Left cardiac atrium (tissue), 2 donors: ENCODE results near the gene DGKE. TPM values are rescaled to one million over a fixed set of nuclear protein-coding genes. Genes with fewer than 3 reads are reported as not detected.

Source experiments
- total RNA-seq, 2 donors: library from RNA; stranded (reverse); fragmentation: NEBNext Ultra II Directional; extraction: Animal tissue kit (Norgen Biotek cat#: 25700); gene quantifications; one replicate each; pipeline ENCODE4 v1.2.1, GENCODE V29; 2021
- donor health status: DM: no; HTN: yes; CAD: no; lungs with severe emphysema.
- donor health status: DM: yes; HTN: yes; CAD: no.

DGKE gene
- total RNA-seq, 2 donors from 2014 or later = 4.7 to 7.0 TPM

Other genes with a start within 250 kb of the DGKE start
- gene NOG, start 240.5 kb upstream of the DGKE start, total RNA-seq = under 1 TPM; 0.12 to 0.13 TPM
- gene C17orf67, start 231 bp upstream of the DGKE start, total RNA-seq = 1 to 10 TPM in 1 of 2 donors, under 1 TPM in 1; 0.92 to 1.4 TPM
- gene TRIM25, start 79.9 kb downstream of the DGKE start, total RNA-seq = 10 to 100 TPM; 30.0 to 30.3 TPM
- 1 to 10 TPM; 9.2 to 9.4 TPM for gene COIL, start 126.9 kb downstream of the DGKE start, total RNA-seq
- 10 to 100 TPM; 46.2 to 52.1 TPM for gene SCPEP1, start 144.0 kb downstream of the DGKE start, total RNA-seq